MG63 (cell line): Measurements from ENCODE around the gene HMMR. TPM values are rescaled to one million over a fixed set of nuclear protein-coding genes. Genes with fewer than 3 reads are reported as not detected.
"Not testable (repeated sequence)": the region's sequence is repeated elsewhere in the genome, so short reads cannot be mapped to it uniquely, and the experiment has no call there.

Experiments
- DNase-seq: peaks from one replicate; pipeline ENCODE4 v3.0.0-alpha.2; 2020
- H3K27me3 ChIP-seq: fragments of 250-450 bp; sonication (Bioruptor Pico); 2 replicates; pipeline ENCODE4 v1.5.1; 2020; ENCODE audit warnings: mild to moderate bottlenecking, moderate library complexity
- H3K36me3 ChIP-seq: fragments of 250-450 bp; sonication (Bioruptor Pico); 2 replicates; pipeline ENCODE4 v1.5.1; 2020; ENCODE audit warnings: mild to moderate bottlenecking, moderate library complexity
- H3K4me3 ChIP-seq: fragments of 250-450 bp; sonication (Bioruptor Pico); 2 replicates; pipeline ENCODE4 v1.5.1; 2020; ENCODE audit warnings: mild to moderate bottlenecking, moderate library complexity
- H3K9me3 ChIP-seq: fragments of 250-450 bp; sonication (Bioruptor Pico); 2 replicates; pipeline ENCODE4 v1.5.1; 2020; ENCODE audit warnings: mild to moderate bottlenecking, moderate library complexity
- total RNA-seq: library from RNA; depleted of rRNA; stranded (reverse); fragments of >200 nt; shearing (Covaris generic); gene quantifications from 2 replicates; pipeline ENCODE4 v1.2.3, GENCODE V29; 2014; ENCODE audit warnings: low replicate concordance; rRNA removed

HMMR gene, protein sequence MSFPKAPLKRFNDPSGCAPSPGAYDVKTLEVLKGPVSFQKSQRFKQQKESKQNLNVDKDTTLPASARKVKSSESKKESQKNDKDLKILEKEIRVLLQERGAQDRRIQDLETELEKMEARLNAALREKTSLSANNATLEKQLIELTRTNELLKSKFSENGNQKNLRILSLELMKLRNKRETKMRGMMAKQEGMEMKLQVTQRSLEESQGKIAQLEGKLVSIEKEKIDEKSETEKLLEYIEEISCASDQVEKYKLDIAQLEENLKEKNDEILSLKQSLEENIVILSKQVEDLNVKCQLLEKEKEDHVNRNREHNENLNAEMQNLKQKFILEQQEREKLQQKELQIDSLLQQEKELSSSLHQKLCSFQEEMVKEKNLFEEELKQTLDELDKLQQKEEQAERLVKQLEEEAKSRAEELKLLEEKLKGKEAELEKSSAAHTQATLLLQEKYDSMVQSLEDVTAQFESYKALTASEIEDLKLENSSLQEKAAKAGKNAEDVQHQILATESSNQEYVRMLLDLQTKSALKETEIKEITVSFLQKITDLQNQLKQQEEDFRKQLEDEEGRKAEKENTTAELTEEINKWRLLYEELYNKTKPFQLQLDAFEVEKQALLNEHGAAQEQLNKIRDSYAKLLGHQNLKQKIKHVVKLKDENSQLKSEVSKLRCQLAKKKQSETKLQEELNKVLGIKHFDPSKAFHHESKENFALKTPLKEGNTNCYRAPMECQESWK
- 73.4 and 102 TPM in 2 replicates for total RNA-seq

DNA sequence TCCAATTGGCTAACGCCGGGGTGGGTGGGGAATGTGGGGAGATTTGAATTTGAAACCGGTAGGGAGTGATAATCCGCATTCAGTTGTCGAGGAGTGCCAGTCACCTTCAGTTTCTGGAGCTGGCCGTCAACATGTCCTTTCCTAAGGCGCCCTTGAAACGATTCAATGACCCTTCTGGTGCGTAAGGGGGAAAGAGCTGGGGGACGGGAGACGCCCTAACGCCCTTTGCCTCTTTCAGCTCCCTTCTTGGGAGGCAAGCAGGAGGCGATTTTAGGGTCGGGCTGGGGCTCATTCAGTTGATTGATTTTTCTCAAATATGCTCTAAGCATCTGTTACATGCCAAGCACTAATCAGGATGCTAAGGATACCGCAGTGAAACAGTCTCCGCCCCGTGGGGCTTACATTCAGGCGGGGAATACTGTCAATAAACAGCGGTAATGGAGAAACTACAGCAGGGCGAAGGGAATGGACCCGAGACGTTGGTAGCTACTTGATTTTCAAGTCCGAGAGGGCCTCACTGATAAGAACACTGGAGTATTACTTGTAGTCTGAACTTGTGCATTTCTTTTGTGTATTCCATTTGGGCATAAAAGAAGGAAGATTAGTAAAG lies at the start of gene HMMR:
Gene HMMR, plus strand, starts transcription at position 71 of the 610 bp plus-strand sequence. Its CDS starts 61 bp downstream, at position 132.
- H3K9me3 ChIP-seq, result no peaks in the 10 kb centered on the region
- H3K4me3 ChIP-seq, result peak within 1 kb of the TSS; percentile 95
- no peaks in the 10 kb centered on the region for H3K27me3 ChIP-seq
- peak; percentile 35 for DNase-seq
- peaks cover 50% of the 10 kb centered on the region for H3K36me3 ChIP-seq

DNA sequence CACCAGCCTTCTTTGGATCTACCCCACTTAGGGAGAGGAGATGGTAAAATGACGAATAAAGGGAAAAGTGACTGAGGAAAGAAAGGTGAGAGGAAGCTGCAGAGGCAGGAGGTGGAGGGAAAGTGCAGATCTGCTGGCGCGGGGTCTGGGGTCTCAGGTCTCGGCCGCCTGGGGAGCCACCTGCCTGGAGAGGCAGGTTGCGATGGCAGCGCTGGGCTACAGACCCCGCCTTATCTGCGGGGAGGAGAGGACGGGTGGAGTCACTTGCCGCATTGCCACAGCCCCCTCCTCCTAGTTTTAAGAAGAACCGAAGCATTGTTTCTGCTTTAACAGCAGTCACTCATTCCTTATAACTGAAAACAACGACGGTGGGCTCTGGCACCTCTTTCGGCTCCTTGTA lies 44.8 kb upstream of the HMMR start:
- H3K27me3 ChIP-seq, result peaks cover 28% of the 10 kb centered on the region
- H3K9me3 ChIP-seq, DNase-seq, H3K4me3 ChIP-seq, H3K36me3 ChIP-seq: not testable (repeated sequence)

DNA sequence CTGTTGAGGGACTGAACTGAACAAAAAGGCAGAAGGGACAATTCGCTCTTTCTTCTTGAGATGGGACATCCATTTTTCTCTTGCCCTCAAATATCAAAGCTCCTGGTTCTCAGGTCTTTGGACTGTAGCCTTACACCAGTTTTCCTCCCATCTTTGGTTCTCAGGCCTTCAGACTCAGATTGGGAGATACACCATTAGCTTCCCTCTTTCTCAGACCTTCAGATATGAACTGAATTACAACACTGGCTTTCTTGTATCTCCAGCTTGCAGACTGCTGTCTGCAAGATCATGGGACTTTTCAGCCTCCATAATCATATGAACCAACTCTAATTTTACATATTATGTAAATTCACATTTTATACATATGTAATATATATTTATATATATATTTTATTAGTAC lies 35.6 kb upstream of the HMMR start:
- no peak overlapping the region for H3K4me3 ChIP-seq
- no peak for DNase-seq
- H3K27me3 ChIP-seq, result peaks cover 8% of the 10 kb centered on the region; the same call in 1 of the 2 replicates
- H3K36me3 ChIP-seq, result no peaks in the 10 kb centered on the region
- H3K9me3 ChIP-seq, result no peaks in the 10 kb centered on the region; the same call in 1 of the 2 replicates

DNA sequence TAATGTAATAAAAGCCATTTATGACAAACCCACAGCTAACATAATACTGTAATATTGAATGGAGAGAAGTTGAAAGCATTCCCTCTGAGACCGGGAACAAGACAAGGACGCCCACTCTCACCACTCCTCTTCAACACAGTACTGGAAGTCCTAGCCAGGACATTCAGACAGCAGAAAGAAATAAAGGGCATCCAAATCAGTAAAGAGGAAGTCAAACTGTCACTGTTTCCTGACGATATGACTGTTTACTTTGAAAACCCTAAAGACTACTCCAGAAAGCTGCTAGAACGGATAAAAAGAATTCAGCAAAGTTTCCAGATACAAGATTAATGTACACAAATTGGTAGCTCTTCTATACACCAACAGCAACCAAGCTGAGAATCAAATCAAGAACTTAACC lies 34.3 kb upstream of the HMMR start:
- H3K9me3 ChIP-seq, DNase-seq, H3K36me3 ChIP-seq, H3K4me3 ChIP-seq: not testable (repeated sequence)
- H3K27me3 ChIP-seq, result peaks cover 11% of the 10 kb centered on the region; the same call in 1 of the 2 replicates

DNA sequence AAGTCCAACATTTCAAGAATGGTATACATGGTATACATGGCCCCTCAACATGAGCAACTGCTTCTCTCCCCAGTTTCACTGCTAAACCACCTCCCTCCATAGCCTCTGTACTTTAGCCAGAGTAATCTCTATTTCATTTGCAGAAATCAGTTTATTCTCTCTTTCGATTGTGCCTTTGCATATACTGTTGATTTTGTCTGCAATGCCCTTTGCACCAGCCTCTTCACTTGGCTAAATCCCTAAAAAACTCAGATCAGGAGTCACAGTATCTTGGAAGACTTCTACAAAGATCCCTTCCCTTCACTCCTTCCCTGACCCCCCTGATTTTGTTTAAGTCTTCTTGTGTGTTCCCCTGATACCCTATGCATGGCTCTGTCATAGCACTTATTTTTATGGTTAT lies 27.9 kb upstream of the HMMR start:
- Histone ChIP-seq H3K9me3 (no peaks in the 10 kb centered on the region), H3K27me3 (peaks cover 6% of the 10 kb centered on the region; the same call in 1 of the 2 replicates), H3K36me3 (no peaks in the 10 kb centered on the region), H3K4me3 (no peak overlapping the region)
- no peak for DNase-seq

DNA sequence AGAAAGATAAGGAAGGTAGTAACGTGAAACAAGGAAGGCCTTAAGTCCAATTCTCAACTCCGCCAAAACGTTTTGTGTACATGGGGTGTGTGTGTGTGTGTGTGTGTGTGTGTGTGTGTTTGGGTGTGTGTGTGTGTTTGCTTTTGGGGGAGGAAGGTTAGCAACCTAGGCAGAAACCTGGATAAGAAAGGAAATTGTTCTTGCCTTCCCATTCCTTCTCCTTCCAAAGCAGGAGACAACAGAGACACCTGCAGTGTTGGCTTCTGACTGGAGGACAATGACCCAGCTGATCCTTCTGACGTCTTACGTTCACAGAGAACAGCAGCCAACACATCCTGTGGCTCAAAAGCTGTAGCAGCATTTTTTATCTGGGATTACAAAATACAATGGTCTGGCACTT lies 27.2 kb upstream of the HMMR start:
- Histone ChIP-seq H3K4me3 (no peak overlapping the region), H3K27me3 (peaks cover 6% of the 10 kb centered on the region; the same call in 1 of the 2 replicates), H3K36me3 (no peaks in the 10 kb centered on the region), H3K9me3 (no peaks in the 10 kb centered on the region)
- DNase-seq, result no peak

DNA sequence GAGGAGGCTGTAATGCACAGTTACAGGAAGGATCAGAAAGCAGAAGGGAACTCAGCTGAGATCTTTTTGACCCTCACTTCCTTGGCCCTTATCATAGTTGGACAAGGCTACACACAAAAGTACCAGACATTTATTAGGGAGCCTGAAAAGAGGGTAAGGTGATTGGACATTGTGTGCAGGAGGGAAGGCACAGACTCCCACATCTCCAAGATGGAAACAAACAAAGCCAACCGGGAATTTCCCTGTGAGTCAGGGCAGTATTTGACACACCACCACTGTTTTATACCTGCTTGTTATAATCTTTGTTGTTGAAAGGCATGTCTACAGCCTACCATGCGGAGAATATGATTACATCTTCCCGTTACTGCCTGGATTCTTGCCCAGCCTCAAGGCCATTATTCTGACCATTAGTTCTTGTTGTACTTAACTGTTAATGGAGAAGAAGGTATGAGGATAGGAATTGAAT lies 26.0 kb upstream of the HMMR start:
- Histone ChIP-seq H3K9me3 (no peaks in the 10 kb centered on the region), H3K4me3 (no peak overlapping the region), H3K27me3 (peaks cover 6% of the 10 kb centered on the region; the same call in 1 of the 2 replicates), H3K36me3 (peaks cover 4% of the 10 kb centered on the region)
- DNase-seq, result peak; percentile 14

DNA sequence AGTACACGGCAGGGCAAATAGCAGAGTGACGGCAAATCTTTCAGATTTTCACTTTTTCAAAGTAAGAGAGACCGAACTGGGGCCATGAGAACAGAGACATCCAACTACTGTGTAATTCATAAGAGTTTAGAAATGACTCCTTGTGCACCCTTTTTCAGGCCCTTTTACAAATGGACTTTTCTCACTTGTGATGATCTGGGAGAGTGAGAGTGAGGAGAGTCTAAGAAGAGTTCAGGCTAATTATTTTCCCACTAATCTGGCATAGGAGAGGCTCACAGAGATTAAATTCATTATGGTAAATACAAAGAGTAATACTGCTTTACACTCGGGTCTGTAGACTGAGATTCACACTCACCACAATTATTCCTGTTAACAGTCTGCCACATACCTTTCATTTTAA lies 23.9 kb upstream of the HMMR start:
- no peak for DNase-seq
- peak overlapping the region; percentile 89 for H3K4me3 ChIP-seq
- peaks cover 25% of the 10 kb centered on the region for H3K36me3 ChIP-seq
- no peaks in the 10 kb centered on the region for H3K27me3 ChIP-seq
- no peaks in the 10 kb centered on the region for H3K9me3 ChIP-seq

DNA sequence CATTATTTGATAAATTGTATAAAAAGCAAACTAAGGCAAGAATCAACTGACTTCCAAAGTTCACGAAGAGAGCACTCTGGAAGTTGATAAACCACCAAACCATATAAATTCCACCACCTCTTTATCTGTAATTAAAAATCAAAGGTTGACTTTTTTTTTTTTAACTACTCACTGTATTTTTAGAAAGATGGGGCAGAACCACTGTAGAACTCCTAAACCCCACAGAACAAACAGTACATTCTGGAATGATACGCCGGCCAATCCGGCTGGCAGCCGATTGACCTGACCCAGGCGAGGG lies 23.5 kb upstream of the HMMR start:
- no peaks in the 10 kb centered on the region for H3K9me3 ChIP-seq
- peaks cover 29% of the 10 kb centered on the region for H3K36me3 ChIP-seq
- H3K27me3 ChIP-seq, result no peaks in the 10 kb centered on the region
- DNase-seq, result no peak
- H3K4me3 ChIP-seq, result peak overlapping the region; percentile 89

DNA sequence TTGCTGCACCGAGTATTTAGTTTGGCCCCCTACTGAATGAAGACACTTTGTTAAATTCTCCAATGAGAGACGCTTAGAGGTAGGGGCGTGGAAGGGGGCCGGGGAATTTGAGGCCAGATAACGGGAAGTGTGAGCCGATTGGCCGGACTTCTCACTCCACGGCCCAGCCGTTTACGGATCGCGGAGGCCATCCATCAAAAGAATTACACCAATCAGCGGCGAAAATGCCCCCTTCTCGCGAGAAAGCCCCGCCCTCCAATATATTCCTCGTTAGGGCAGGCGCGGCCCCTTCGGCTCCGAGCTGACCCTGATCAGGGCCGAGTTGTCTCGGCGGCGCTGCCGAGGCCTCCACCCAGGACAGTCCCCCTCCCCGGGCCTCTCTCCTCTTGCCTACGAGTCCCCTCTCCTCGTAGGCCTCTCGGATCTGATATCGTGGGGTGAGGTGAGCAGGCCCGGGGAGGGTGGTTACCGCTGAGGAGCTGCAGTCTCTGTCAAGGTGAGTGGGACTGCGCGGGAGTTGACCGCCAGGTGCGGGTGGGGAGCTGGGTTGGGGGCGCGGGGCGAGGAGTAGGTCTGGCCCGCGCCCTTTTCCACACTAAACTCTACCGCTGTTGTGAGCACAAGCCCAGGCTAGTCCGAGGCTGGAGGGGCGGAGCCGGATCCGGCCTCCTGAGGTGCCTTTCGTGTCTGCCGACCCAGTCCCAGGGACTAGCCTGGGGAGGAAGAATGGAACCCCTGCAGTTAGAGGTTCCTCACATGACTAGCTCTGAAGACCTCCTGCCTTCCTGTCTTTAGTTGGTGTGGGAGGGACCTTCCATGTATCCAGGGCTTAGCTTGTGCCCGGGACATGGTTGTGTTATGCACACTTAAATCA lies 22.9 kb upstream of the HMMR start, which contains the start of gene CCNG1:
Gene CCNG1, plus strand, starts transcription at position 287 of the 874 bp plus-strand sequence. CDS start 1,662 bp downstream, outside the sequence.
- Histone ChIP-seq H3K9me3 (no peaks in the 10 kb centered on the region), H3K36me3 (peaks cover 35% of the 10 kb centered on the region), H3K27me3 (no peaks in the 10 kb centered on the region), H3K4me3 (peak within 1 kb of the TSS; percentile 89)
- DNase-seq, result peak; percentile 99

DNA sequence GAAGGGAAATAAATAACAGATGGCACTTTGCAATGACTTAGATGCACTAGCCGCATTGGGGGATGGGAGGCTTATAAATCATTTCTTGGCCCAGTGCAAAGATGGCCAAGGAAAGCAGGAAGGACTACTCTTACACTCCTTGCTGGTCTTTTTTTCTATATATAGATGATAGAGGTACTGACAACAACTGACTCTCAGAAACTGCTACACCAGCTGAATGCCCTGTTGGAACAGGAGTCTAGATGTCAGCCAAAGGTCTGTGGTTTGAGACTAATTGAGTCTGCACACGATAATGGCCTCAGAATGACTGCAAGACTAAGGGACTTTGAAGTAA lies 21.4 kb upstream of the HMMR start:
- H3K9me3 ChIP-seq, result no peaks in the 10 kb centered on the region
- peak; percentile 26 for DNase-seq
- H3K4me3 ChIP-seq, result peak overlapping the region; percentile 89
- no peaks in the 10 kb centered on the region for H3K27me3 ChIP-seq
- peaks cover 48% of the 10 kb centered on the region for H3K36me3 ChIP-seq

DNA sequence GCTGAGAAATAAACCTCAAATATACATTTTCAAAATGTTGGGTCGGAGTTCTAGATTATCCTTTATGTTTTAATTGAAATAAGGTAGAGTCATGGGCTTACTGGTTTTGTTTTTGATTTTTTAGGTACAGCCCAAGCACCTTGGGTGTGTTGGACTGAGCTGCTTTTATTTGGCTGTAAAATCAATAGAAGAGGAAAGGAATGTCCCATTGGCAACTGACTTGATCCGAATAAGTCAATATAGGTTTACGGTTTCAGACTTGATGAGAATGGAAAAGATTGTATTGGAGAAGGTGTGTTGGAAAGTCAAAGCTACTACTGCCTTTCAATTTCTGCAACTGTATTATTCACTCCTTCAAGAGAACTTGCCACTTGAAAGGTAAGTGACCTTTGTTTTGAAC lies 19.5 kb upstream of the HMMR start:
- no peak for DNase-seq
- Histone ChIP-seq H3K27me3 (no peaks in the 10 kb centered on the region), H3K4me3 (no peak overlapping the region), H3K36me3 (peaks cover 64% of the 10 kb centered on the region), H3K9me3 (no peaks in the 10 kb centered on the region)

DNA sequence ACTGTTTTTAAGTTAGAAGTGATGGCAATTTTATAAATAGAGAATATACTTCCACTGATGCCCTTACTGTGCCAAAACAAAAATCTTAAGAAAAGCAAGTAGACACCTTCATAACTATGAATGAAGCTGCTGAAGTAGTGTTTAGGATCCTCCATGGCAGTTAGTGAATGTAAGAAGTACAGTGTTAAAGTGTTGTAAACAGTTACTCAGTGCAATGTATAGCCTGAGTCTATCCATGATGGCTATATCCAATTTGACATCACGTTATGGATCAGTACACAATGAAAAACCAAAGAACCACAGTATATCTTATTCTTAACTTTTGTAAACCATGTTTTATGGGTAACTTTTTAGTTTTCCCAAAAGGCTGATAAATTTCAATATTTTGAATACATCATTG lies 15.9 kb upstream of the HMMR start:
- DNase-seq, result no peak
- no peaks in the 10 kb centered on the region for H3K9me3 ChIP-seq
- H3K27me3 ChIP-seq, result no peaks in the 10 kb centered on the region
- no peak overlapping the region for H3K4me3 ChIP-seq
- H3K36me3 ChIP-seq, result peaks cover 94% of the 10 kb centered on the region

DNA sequence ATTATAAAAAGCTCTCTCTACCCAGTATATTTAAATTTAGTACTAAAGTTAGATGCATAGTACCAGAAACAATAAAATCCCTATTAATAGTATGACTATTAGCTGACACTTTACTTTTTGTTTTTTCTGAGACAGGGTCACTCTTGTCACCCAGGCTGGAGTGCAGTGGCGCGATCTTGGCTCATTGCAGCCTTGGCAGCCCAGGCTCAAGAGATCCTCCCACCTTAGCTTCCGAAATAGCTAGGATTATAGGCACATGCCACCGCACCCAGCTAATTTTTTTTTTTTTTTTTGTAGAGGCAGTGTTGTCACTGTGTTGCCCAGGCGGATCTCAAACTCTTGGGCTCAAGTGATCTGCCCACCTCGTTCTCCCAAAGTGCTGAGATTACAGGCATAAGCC lies 15.1 kb upstream of the HMMR start:
- peaks cover 92% of the 10 kb centered on the region for H3K36me3 ChIP-seq
- no peak for DNase-seq
- no peaks in the 10 kb centered on the region for H3K9me3 ChIP-seq
- H3K4me3 ChIP-seq, result no peak overlapping the region
- no peaks in the 10 kb centered on the region for H3K27me3 ChIP-seq

DNA sequence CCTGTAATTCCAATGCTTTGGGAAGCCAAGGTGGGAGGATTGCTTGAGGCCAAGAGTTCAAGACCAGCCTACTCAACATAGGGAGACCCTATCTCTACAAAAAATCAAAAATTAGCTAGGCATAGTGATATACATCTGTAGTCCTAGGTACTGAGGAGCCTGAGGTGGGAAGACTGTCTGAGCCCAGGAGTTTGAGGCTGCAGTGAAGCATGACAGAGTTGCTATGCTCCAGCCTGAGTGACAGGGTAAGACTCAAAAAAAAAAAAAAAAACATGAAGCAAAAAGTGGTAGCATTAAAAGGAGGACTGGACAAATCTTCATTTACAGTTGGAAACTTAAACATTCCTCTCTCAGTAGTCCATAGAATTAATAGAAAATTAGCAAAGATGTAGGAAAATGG lies 13.2 kb upstream of the HMMR start:
- no peak overlapping the region for H3K4me3 ChIP-seq
- H3K27me3 ChIP-seq, result no peaks in the 10 kb centered on the region
- H3K9me3 ChIP-seq, result no peaks in the 10 kb centered on the region
- H3K36me3 ChIP-seq, result peaks cover 81% of the 10 kb centered on the region
- no peak for DNase-seq

DNA sequence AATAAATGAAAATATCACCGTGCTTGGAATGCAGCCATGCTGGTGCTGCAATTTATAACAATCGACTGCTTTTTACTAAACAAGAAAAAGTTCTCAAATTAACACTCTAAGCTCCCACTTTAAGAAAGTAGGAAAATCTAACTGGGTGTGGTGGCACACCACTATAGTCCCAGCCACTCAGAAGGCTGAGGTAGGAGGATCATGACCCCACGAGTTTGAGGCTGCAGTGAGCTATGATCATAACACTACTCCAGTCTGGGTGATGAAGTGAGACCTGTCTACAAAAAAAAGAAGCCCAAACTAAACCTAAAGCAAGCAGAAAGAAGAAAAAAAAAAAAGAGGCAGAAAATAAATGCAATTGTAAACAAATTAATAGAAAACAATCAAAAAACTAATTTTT lies 12.6 kb upstream of the HMMR start:
- no peak for DNase-seq
- Histone ChIP-seq H3K9me3 (no peaks in the 10 kb centered on the region), H3K4me3 (no peak overlapping the region), H3K27me3 (no peaks in the 10 kb centered on the region), H3K36me3 (peaks cover 81% of the 10 kb centered on the region)
